Measurements from ENCODE around the gene AP2B1.

DNA sequence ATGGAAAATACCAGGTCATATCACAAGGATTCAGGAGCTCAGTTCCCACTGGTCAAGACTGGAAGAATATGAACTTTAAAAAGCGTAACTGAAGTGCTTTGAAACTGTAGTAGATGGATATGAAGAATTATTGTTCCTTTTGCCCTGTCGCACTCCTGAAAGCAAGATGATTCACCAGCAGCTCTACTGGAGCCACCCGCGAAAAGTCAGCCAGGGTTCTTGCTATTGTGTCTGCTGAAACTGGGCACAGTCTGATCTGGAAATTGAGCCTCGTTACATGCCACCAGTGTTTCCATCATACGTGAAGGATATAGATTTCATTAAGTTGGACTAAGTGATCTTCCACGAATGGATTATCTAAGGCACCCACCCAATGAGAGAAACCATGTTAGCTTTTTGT is 16.6 kb downstream of the AP2B1 start:
- TF ChIP-seq, protein P1, sequence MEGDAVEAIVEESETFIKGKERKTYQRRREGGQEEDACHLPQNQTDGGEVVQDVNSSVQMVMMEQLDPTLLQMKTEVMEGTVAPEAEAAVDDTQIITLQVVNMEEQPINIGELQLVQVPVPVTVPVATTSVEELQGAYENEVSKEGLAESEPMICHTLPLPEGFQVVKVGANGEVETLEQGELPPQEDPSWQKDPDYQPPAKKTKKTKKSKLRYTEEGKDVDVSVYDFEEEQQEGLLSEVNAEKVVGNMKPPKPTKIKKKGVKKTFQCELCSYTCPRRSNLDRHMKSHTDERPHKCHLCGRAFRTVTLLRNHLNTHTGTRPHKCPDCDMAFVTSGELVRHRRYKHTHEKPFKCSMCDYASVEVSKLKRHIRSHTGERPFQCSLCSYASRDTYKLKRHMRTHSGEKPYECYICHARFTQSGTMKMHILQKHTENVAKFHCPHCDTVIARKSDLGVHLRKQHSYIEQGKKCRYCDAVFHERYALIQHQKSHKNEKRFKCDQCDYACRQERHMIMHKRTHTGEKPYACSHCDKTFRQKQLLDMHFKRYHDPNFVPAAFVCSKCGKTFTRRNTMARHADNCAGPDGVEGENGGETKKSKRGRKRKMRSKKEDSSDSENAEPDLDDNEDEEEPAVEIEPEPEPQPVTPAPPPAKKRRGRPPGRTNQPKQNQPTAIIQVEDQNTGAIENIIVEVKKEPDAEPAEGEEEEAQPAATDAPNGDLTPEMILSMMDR (IDR thresholded peaks at IDR 0.05; ENCODE audit: low read depth, low read length, poor library complexity, severe bottlenecking) = no peak
- TF ChIP-seq EZH2phosphoT487 (IDR thresholded peaks at IDR 0.05; ENCODE audit: borderline replicate concordance, low read length) = no peak

All from DOHH2 (cell line).